LNCaP clone FGC (cell line): Measurements from ENCODE around the gene SCYL1.
"Not testable (repeated sequence)": the region's sequence is repeated elsewhere in the genome, so short reads cannot be mapped to it uniquely, and the experiment has no call there.

Experiments used
- DNase-seq: peaks from one replicate; pipeline ENCODE4 v3.0.0-alpha.2; 2011; ENCODE audit warnings: low read depth
- H3K4me3 ChIP-seq: 2 replicates; pipeline ENCODE4 v1.5.1; 2011; ENCODE audit warnings: mild to moderate bottlenecking, low read depth, low read length, control low read depth
- CTCF ChIP-seq: IDR thresholded peaks from 2 replicates; pipeline ENCODE4 v1.5.1; 2012; ENCODE audit warnings: mild to moderate bottlenecking; ENCODE audit not compliant: control insufficient read depth, insufficient read depth; ENCODE audit errors: extremely low read depth

SCYL1 gene

DNA sequence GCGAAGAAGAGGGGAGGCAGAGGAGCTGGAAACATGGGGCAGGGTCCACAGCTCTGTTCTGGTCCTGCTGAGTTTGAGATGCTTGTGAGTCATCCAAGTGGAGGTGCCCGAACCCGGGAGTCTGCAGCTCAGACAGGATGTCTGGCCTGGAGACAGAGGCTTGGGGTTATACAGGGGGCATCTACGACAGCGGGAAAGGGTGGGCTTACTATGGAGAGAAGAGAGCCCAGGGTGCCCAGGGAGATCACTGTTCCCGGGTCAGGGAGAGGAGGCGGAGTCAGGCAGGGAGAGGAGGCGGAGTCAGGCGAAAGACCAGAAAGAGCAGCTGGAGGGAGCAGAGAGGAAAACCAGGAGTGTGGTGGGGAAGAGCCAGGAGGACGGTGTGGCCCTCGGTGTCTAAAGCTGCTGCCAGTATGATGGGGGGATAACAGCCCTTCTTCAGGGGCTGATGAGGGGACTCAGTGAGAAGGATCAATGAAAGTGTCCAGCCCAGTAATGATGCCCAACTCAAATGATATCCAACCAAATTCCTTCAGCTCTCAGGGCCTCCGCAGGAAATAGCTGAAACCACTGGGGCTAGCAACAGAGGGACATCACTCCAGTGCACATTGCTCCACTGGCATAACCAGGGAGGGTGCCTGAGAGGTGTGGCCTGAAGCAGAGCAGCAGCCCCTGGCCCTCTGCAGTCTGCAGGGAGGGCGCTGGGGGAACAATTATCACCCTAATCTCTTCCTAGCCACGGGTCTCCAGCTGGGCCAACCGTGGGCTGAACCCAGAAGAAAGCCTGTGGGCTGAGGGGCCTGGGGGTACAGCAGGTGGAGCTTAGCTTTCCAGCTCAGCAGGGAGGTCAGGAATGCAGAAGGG is 35.9 kb downstream of the SCYL1 start:
- TF ChIP-seq CTCF: no peak
- H3K4me3 ChIP-seq: no peak overlapping the region
- DNase-seq: no peak

- no peak for DNase-seq
- TF ChIP-seq CTCF: no peak
- no peak overlapping the region for H3K4me3 ChIP-seq
These were observed 37.1 kb downstream of the SCYL1 start for GRCh38 chr11:65562020-65562419.

- H3K4me3 ChIP-seq: no peak overlapping the region
- no peak for TF ChIP-seq CTCF
- no peak for DNase-seq
These were observed 37.9 kb downstream of the SCYL1 start for GRCh38 chr11:65562788-65563187.

DNA sequence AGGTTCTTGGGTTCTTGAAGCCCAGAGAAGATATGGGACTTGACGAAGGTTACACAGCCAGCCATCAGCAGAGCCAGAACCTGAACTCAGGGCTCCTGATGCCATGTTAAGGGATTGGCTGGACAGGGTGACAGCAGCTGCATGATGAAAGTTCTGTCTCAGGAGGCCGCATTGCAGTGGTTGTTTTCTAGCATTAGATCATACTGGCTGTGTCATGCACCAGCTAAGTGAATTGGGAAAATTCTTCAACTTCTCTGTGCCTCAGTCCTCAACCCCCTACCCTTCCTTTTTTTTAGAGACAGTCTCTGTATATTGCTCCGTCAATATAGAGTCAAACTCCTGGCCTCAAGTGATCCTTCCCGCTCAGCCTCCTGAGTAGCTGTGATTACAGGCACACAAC is 38.7 kb downstream of the SCYL1 start:
- H3K4me3 ChIP-seq: no peak overlapping the region
- no peak for DNase-seq
- TF ChIP-seq CTCF: no peak

GRCh38 chr11:65564879-65565559 is 40.1 kb downstream of the SCYL1 start:
- H3K4me3 ChIP-seq, DNase-seq: not testable (repeated sequence)

DNA sequence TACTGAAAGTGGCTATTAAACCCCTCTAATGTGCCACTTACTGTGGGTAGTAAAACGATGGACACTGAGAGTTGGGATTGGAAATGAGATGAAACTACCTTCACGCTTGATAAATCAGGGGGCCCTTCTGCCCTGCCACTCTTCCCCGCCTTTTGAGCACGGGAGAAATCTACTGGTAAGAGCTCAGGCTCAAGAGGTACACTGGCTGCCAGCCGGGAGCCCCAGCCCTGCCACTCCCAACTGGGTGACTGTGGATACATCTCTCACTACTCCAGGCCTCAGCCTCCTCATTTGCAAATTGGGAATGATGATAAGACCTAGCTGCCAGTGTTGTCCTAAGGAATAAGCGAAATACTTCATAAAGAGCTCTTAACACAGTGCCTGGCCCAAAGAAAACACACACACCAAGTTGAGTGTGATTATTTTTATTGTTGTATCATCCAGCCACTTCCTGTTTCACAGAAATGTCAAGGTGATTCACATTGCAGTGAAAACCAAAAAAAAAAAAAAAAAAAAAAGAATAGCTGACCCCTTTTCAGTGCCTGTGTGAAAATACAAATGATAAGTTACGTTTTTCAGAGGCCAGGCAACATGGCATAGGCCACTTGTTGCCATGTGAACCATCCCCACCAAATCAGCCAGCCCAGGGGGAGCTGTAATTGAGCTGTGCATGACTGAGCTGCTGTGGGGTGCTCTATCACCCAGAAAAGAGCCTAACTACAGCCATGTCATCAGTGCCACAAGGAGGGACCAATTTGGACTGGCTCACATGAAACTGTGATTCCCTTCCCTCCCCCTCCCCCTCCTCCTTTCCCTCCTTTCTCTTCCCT is 41.0 kb downstream of the SCYL1 start:
- no peak for TF ChIP-seq CTCF
- no peak for DNase-seq
- no peak overlapping the region for H3K4me3 ChIP-seq
